ENCODE results near the gene PAX3.
A peak's percentile ranks its signal among the peaks of the same experiment; 100 is the strongest.

PAX3 gene

GRCh38 chr2:222318712-222319585 lies 20.2 kb upstream of the PAX3 start:
- peak overlapping the region; percentile 81 for H3K4me3 Mint-ChIP-seq
- H3K27ac Mint-ChIP-seq, result no peak overlapping the region

GRCh38 chr2:222318026-222318711 lies 19.4 kb upstream of the PAX3 start:
- Mint-ChIP-seq H3K27me3 (peaks cover 72% of the 10 kb centered on the region), H3K27ac (no peak overlapping the region)
- intact Hi-C loops (cut with micrococcal nuclease), result loop anchor here (1.0 to 10.0 kb wide), 3 partner anchors 164 to 263 kb away; no protein-coding TSS in a partner anchor

More at GRCh38 chr2:222318712-222319585, 20.2 kb upstream of the PAX3 start:
- H3K36me3 Mint-ChIP-seq (ENCODE audit: low read depth), result no peaks in the 10 kb centered on the region
- no peaks in the 10 kb centered on the region for H3K9me3 Mint-ChIP-seq
- intact Hi-C loops (cut with micrococcal nuclease), result loop anchor here (1.0 to 10.0 kb wide), 3 partner anchors 163 to 264 kb away; no protein-coding TSS in a partner anchor
- peaks cover 15% of the 10 kb centered on the region for H3K4me1 Mint-ChIP-seq (ENCODE audit: low read depth)
- H3K27me3 Mint-ChIP-seq, result peaks cover 64% of the 10 kb centered on the region

GRCh38 chr2:222315443-222316121 lies 16.8 kb upstream of the PAX3 start:
- Mint-ChIP-seq H3K4me1 (ENCODE audit: low read depth) (peaks cover 31% of the 10 kb centered on the region), H3K36me3 (ENCODE audit: low read depth) (no peaks in the 10 kb centered on the region), H3K27me3 (peaks cover 78% of the 10 kb centered on the region), H3K27ac (no peak overlapping the region), H3K9me3 (no peaks in the 10 kb centered on the region), H3K4me3 (no peak overlapping the region)
- intact Hi-C loops (cut with micrococcal nuclease), result loop anchor here (2.0 to 10.0 kb wide), 3 partner anchors 167 to 297 kb away; no protein-coding TSS in a partner anchor

More at GRCh38 chr2:222318026-222318711, 19.4 kb upstream of the PAX3 start:
- Mint-ChIP-seq H3K4me1 (ENCODE audit: low read depth) (peaks cover 15% of the 10 kb centered on the region), H3K9me3 (no peaks in the 10 kb centered on the region), H3K36me3 (ENCODE audit: low read depth) (no peaks in the 10 kb centered on the region), H3K4me3 (peak overlapping the region; percentile 81)

- Mint-ChIP-seq H3K27me3 (peaks cover 86% of the 10 kb centered on the region), H3K9me3 (no peaks in the 10 kb centered on the region), H3K36me3 (ENCODE audit: low read depth) (no peaks in the 10 kb centered on the region), H3K4me3 (no peak overlapping the region), H3K27ac (no peak overlapping the region), H3K4me1 (ENCODE audit: low read depth) (peaks cover 26% of the 10 kb centered on the region)
- intact Hi-C loops (cut with micrococcal nuclease), result loop anchor here (10.0 kb wide), 1 partner anchor 259 kb away; no protein-coding TSS in a partner anchor
Observed at GRCh38 chr2:222313816-222314215, 15.0 kb upstream of the PAX3 start.

GRCh38 chr2:222311978-222312738 lies 13.4 kb upstream of the PAX3 start:
- H3K36me3 Mint-ChIP-seq (ENCODE audit: low read depth), result no peaks in the 10 kb centered on the region
- intact Hi-C loops (cut with micrococcal nuclease), result loop anchor here (10.0 kb wide), 1 partner anchor 257 kb away; no protein-coding TSS in a partner anchor
- H3K4me1 Mint-ChIP-seq (ENCODE audit: low read depth), result peaks cover 25% of the 10 kb centered on the region
- H3K27ac Mint-ChIP-seq, result no peak overlapping the region
- no peak overlapping the region for H3K4me3 Mint-ChIP-seq
- H3K27me3 Mint-ChIP-seq, result peaks cover 94% of the 10 kb centered on the region
- no peaks in the 10 kb centered on the region for H3K9me3 Mint-ChIP-seq

GRCh38 chr2:222311319-222311977 lies 12.7 kb upstream of the PAX3 start:
- intact Hi-C loops (cut with micrococcal nuclease), result loop anchor here (10.0 kb wide), 1 partner anchor 257 kb away; no protein-coding TSS in a partner anchor
- Mint-ChIP-seq H3K36me3 (ENCODE audit: low read depth) (no peaks in the 10 kb centered on the region), H3K4me1 (ENCODE audit: low read depth) (peaks cover 32% of the 10 kb centered on the region), H3K4me3 (no peak overlapping the region), H3K27ac (no peak overlapping the region), H3K27me3 (peaks cover 97% of the 10 kb centered on the region), H3K9me3 (no peaks in the 10 kb centered on the region)

GRCh38 chr2:222310747-222311318 lies 12.0 kb upstream of the PAX3 start:
- no peaks in the 10 kb centered on the region for H3K36me3 Mint-ChIP-seq (ENCODE audit: low read depth)
- intact Hi-C loops (cut with micrococcal nuclease), result loop anchor here (10.0 kb wide), 1 partner anchor 256 kb away; no protein-coding TSS in a partner anchor
- no peak overlapping the region for H3K27ac Mint-ChIP-seq
- peaks cover 39% of the 10 kb centered on the region for H3K4me1 Mint-ChIP-seq (ENCODE audit: low read depth)
- no peak overlapping the region for H3K4me3 Mint-ChIP-seq
- H3K9me3 Mint-ChIP-seq, result no peaks in the 10 kb centered on the region
- peaks cover 99% of the 10 kb centered on the region for H3K27me3 Mint-ChIP-seq

- Mint-ChIP-seq H3K27ac (no peak overlapping the region), H3K36me3 (ENCODE audit: low read depth) (no peaks in the 10 kb centered on the region), H3K4me1 (ENCODE audit: low read depth) (peaks cover 49% of the 10 kb centered on the region), H3K9me3 (no peaks in the 10 kb centered on the region), H3K4me3 (no peak overlapping the region), H3K27me3 (peaks cover 99% of the 10 kb centered on the region)
- intact Hi-C loops (cut with micrococcal nuclease), result loop anchor here (10.0 kb wide), 1 partner anchor 255 kb away; no protein-coding TSS in a partner anchor
Observed at GRCh38 chr2:222309766-222310165, 11.0 kb upstream of the PAX3 start.

- H3K4me1 Mint-ChIP-seq (ENCODE audit: low read depth), result peaks cover 53% of the 10 kb centered on the region
- no peaks in the 10 kb centered on the region for H3K36me3 Mint-ChIP-seq (ENCODE audit: low read depth)
- intact Hi-C loops (cut with micrococcal nuclease), result no loop called here
- peaks cover 97% of the 10 kb centered on the region for H3K27me3 Mint-ChIP-seq
- H3K27ac Mint-ChIP-seq, result no peak overlapping the region
- H3K9me3 Mint-ChIP-seq, result no peaks in the 10 kb centered on the region
- no peak overlapping the region for H3K4me3 Mint-ChIP-seq
Observed at GRCh38 chr2:222309361-222309760, 10.6 kb upstream of the PAX3 start.

- peaks cover 96% of the 10 kb centered on the region for H3K27me3 Mint-ChIP-seq
- H3K4me1 Mint-ChIP-seq (ENCODE audit: low read depth), result peaks cover 65% of the 10 kb centered on the region
- H3K27ac Mint-ChIP-seq, result no peak overlapping the region
- intact Hi-C loops (cut with micrococcal nuclease), result no loop called here
- peaks cover 4% of the 10 kb centered on the region for H3K9me3 Mint-ChIP-seq
- no peaks in the 10 kb centered on the region for H3K36me3 Mint-ChIP-seq (ENCODE audit: low read depth)
- no peak overlapping the region for H3K4me3 Mint-ChIP-seq
Observed at GRCh38 chr2:222307978-222308730, 9.4 kb upstream of the PAX3 start.

GRCh38 chr2:222307143-222307756 lies 8.5 kb upstream of the PAX3 start:
- Mint-ChIP-seq H3K4me3 (peak overlapping the region; percentile 63), H3K9me3 (peaks cover 12% of the 10 kb centered on the region), H3K27ac (no peak overlapping the region), H3K4me1 (ENCODE audit: low read depth) (peaks cover 66% of the 10 kb centered on the region), H3K27me3 (peaks cover 96% of the 10 kb centered on the region), H3K36me3 (ENCODE audit: low read depth) (no peaks in the 10 kb centered on the region)
- intact Hi-C loops (cut with micrococcal nuclease), result no loop called here

All from dendritic cell treated with granulocyte-macrophage colony-stimulating factor and Interleukin-4, amounts not matched to agents 40 ng/mL and 50 ng/mL, for 4 days (primary cell).